ENCODE data around the gene CD37.
A peak's percentile ranks its signal among the peaks of the same experiment; 100 is the strongest.

Gene CD37

DNA sequence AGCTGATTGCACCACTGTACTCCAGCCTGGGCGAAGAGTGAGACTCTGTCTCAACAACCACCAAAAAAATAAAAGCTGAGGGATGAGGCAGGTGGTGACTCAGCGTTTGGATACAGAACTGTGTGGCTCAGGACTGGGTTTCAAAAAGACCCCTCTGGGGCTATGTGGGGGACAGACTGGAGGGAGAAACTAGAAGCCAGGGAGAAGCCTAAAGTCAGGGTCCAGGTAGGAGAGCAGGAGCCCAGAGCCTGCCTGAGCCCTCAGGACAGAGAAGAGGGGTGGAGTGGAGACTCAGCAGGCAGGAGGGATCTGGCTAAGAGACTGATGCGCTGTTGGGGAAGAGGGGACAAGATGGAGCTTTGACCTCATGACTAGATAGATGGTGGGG, 1.8 kb upstream of the CD37 start:
- no peaks in the 10 kb centered on the region for H3K27me3 Mint-ChIP-seq
- ATAC-seq (replicated peaks; ENCODE audit: extremely low read depth, poor library complexity, severe bottlenecking), result no peak
- H3K4me1 Mint-ChIP-seq, result peaks cover 82% of the 10 kb centered on the region
- peaks cover 33% of the 10 kb centered on the region for H3K36me3 Mint-ChIP-seq (ENCODE audit: insufficient read depth)
- H3K27ac Mint-ChIP-seq (ENCODE audit: low read depth), result peak overlapping the region; percentile 95
- no peaks in the 10 kb centered on the region for H3K9me3 Mint-ChIP-seq
- H3K4me3 Mint-ChIP-seq, result peak overlapping the region; percentile 92
- DNase-seq (ENCODE audit: low spot score in 2 of 2), result no peak

DNA sequence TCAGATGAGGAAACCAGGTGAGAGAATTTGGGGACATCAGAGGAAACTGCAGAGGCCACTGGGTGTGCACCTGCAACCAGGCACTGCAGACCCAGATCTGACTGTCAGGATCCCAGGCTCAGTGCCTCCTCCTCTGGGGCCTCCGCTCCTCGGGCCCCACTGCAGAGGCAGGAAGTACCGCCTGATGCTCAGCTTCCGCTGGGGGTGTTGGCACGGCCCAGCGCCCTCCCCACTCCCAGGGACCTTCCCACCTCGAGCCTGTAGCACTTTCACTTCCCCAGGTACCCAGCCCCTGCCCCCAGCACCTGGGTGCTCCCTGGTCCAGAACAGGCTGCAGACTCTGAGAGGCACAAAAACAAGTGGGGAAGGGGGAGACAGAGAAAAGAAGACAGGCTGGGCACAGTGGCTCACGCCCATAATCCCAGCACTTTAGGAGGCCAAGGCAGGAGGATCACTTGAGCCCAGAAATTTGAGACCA, 1.4 kb upstream of the CD37 start:
- peak overlapping the region; percentile 95 for H3K27ac Mint-ChIP-seq (ENCODE audit: low read depth)
- peaks cover 83% of the 10 kb centered on the region for H3K4me1 Mint-ChIP-seq
- H3K27me3 Mint-ChIP-seq, result no peaks in the 10 kb centered on the region
- DNase-seq (ENCODE audit: low spot score in 2 of 2) (peak; percentile 32 to 51), ATAC-seq (replicated peaks; ENCODE audit: extremely low read depth, poor library complexity, severe bottlenecking) (peak; percentile 59)
- H3K4me3 Mint-ChIP-seq, result peak overlapping the region; percentile 92
- H3K36me3 Mint-ChIP-seq (ENCODE audit: insufficient read depth), result peaks cover 33% of the 10 kb centered on the region
- H3K9me3 Mint-ChIP-seq, result no peaks in the 10 kb centered on the region

DNA sequence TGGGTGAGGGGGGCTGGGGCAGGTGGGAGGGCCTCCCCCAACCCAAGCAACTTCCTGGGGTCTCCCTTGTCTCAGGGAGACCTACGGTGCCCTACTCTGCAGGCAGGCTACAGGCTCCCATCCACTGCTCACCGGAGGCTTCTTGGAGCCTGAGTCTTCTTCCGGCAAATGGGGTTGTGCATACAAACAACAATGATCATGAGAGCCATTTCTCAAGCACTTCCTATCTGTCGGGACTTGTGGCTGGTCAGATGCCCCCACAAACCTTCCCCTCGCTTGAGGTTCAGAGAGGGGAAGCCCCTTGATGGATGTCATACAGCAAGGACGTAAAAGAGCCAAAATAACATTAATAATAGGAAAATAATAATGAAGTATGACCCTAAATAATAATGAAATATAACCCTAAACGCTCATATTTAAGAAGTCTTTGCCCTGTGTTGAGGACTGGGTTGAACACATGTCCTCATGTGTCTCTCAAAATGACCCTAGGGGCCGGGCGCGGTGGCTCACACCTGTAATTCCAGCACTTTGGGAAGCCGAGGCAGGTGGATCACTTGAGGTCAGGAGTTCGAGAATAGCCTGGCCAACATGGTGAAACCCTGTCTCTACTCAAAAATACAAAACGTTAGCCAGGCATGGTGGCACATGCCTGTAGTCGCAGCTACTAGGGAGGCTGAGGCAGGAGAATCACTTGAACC, 727 bp downstream of the CD37 start:
- DNase-seq (ENCODE audit: low spot score in 2 of 2) (peak in 1 of 2 donors; percentile 30), ATAC-seq (replicated peaks; ENCODE audit: extremely low read depth, poor library complexity, severe bottlenecking) (peak; percentile 54)
- Mint-ChIP-seq H3K27me3 (no peaks in the 10 kb centered on the region), H3K4me3 (peak overlapping the region; percentile 92), H3K9me3 (no peaks in the 10 kb centered on the region), H3K36me3 (ENCODE audit: insufficient read depth) (peaks cover 33% of the 10 kb centered on the region), H3K4me1 (peaks cover 90% of the 10 kb centered on the region), H3K27ac (ENCODE audit: low read depth) (peak overlapping the region; percentile 95)

DNA sequence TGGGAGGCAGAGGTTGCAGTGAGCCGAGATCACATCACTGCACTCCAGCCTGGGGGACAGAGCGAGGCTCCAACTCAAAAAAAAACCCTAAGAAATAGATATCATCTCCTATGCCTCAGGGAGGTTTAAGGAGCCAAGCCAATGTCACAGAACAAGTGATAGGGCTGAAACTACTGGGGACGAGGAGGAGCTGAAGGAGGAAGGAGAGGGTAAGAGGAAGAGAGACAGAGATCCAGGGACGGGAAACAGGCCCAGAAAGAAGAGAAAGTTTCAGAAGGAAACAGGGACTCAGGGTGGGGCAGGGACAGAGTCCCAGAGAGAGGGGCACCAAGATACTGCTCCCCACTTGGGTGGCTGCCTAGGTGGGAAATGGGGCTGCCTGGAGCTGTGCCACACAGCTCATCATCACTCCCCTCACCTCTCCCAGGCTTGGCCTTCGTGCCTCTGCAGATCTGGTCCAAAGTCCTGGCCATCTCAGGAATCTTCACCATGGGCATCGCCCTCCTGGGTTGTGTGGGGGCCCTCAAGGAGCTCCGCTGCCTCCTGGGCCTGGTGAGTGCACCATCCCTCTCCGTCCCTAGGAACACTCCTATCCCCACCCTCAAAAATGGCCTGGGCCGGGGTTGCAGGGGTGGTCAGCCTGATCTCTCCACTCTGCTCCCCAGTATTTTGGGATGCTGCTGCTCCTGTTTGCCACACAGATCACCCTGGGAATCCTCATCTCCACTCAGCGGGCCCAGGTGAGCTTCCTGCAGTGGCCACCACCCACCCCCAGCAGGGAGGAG, 1.5 kb downstream of the CD37 start:
- Mint-ChIP-seq H3K4me3 (peak overlapping the region; percentile 92), H3K36me3 (ENCODE audit: insufficient read depth) (peaks cover 33% of the 10 kb centered on the region), H3K27ac (ENCODE audit: low read depth) (peak overlapping the region; percentile 95), H3K4me1 (peaks cover 87% of the 10 kb centered on the region), H3K27me3 (no peaks in the 10 kb centered on the region), H3K9me3 (no peaks in the 10 kb centered on the region)
- no peak for DNase-seq (ENCODE audit: low spot score in 2 of 2)
- ATAC-seq (replicated peaks; ENCODE audit: extremely low read depth, poor library complexity, severe bottlenecking), result no peak

DNA sequence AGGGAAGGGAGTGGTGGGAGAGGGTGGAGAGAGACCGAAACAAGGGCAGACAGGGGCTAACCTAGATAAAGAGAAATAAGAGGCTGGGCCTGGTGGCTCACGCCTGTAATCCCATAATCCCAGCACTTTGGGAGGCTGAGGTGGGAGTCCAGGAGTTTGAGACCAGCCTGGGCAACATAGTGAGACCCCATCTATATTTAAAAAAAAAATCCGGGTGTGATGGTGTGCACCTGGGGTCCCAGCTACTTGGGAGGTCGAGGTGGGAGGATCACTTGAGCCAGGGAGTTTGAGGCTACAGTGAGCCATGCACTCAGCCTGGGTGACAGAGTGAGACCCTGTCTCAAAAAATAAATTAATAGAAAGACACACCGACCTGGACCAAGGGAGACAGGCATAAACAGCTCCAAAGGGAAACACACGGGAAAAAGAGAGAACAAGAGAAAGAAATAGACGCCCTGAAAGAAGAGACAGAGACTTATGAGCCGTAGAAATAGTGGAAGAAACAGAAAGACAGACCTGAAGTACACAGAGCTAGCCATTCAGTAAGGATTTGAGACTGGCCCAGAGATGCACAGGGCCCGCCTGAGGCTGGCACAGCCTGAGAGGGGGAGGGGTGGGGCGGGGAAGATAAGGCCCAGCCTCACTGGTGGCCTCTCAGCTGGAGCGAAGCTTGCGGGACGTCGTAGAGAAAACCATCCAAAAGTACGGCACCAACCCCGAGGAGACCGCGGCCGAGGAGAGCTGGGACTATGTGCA, 2.2 kb downstream of the CD37 start:
- Mint-ChIP-seq H3K36me3 (ENCODE audit: insufficient read depth) (peaks cover 32% of the 10 kb centered on the region), H3K4me3 (peak overlapping the region; percentile 92), H3K27me3 (no peaks in the 10 kb centered on the region), H3K27ac (ENCODE audit: low read depth) (peak overlapping the region; percentile 95), H3K4me1 (peaks cover 79% of the 10 kb centered on the region), H3K9me3 (no peaks in the 10 kb centered on the region)
- ATAC-seq (replicated peaks; ENCODE audit: extremely low read depth, poor library complexity, severe bottlenecking), result no peak
- DNase-seq (ENCODE audit: low spot score in 2 of 2), result no peak

DNA sequence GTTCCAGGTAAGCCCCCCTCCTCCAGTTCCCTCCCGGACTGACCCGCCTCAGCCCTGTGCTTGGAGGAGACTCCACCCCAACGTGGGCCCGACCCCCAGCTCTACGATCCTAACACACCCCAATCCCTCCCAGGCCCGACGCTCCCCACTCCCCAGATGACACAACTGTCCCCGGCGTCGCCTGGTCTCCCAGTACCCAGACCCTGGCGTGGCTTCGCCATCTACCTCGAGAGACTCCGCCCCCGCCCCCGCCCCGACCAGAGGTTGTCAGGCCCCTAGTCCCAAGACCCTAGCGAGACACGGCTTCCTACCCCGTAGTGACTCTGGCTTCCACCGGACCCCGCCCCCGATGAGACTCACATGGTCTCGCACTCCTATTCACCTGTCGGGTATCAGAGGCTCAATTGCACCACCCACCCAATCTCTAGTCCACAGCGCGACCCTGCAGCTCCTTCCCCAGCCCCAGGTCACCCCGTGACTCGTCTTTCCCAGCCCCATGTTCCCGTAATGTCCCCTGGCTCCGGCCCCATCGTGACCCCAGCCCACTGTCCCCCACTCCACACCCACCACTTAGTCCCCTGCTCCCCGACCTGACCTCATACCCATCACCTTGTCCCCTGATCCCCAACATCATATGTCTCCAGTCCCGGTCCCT, 2.9 kb downstream of the CD37 start:
- Mint-ChIP-seq H3K36me3 (ENCODE audit: insufficient read depth) (peaks cover 32% of the 10 kb centered on the region), H3K27ac (ENCODE audit: low read depth) (peak overlapping the region; percentile 68), H3K4me3 (peak overlapping the region; percentile 58), H3K27me3 (no peaks in the 10 kb centered on the region), H3K9me3 (no peaks in the 10 kb centered on the region), H3K4me1 (peaks cover 78% of the 10 kb centered on the region)
- ATAC-seq (replicated peaks; ENCODE audit: extremely low read depth, poor library complexity, severe bottlenecking) (no peak), DNase-seq (ENCODE audit: low spot score in 2 of 2) (no peak)

DNA sequence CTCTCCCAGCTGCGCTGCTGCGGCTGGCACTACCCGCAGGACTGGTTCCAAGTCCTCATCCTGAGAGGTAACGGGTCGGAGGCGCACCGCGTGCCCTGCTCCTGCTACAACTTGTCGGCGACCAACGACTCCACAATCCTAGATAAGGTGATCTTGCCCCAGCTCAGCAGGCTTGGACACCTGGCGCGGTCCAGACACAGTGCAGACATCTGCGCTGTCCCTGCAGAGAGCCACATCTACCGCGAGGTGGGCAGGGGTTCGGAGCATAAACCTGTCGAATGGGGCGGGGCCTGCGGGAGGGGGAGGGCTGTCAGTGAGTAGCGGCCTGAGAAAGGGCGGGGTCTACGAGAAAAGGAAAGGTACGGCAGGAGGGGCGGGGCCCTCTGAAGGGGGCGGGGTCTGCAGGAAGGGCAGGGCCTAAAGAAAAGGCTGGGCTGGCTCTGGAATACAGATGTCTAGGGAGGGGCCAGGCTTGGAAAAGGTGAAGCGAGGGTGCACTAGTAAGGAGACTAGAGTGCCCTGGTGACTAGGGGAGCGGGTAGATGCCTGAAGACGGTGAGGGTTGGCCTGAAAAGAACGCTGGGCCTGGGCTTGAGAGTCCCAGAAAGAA, 3.6 kb downstream of the CD37 start:
- peaks cover 32% of the 10 kb centered on the region for H3K36me3 Mint-ChIP-seq (ENCODE audit: insufficient read depth)
- H3K4me1 Mint-ChIP-seq, result peaks cover 71% of the 10 kb centered on the region
- no peaks in the 10 kb centered on the region for H3K27me3 Mint-ChIP-seq
- peak overlapping the region; percentile 68 for H3K27ac Mint-ChIP-seq (ENCODE audit: low read depth)
- peak overlapping the region; percentile 58 for H3K4me3 Mint-ChIP-seq
- DNase-seq (ENCODE audit: low spot score in 2 of 2) (no peak), ATAC-seq (replicated peaks; ENCODE audit: extremely low read depth, poor library complexity, severe bottlenecking) (no peak)
- H3K9me3 Mint-ChIP-seq, result no peaks in the 10 kb centered on the region

DNA sequence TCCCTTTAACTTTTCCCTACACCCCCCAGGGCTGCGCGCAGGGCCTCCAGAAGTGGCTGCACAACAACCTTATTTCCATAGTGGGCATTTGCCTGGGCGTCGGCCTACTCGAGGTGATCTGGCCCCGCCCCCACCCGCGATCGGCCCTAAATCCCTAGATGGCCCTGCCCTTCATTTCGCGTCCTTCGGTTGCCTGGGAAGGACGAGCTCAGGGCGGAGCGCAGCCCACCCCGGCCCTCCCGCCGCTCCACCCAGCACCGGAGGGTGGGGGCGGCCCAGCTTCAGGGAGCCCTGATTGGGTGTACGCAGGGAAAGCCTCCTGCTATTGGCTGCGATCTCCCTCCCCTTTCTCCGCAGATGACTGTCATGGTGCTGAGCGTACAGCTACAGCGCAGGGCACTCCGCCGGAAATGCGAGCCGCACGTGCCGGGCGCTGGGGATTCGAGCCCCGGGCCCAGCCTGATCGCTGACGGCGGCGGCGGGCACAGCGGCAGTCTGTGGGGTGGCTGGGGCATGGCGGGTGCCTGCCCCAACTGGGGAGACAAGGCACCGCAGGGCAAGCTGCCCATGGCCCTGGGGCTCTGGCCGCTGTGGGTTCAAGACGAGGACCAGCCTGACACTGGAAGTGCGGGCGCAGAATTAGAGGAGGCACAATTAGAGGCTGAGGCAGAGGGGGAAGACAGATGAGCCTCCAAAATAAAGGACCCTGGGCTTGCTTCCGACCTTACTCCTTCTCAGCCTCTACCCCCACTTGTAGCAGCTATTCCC, 4.3 kb downstream of the CD37 start:
- Mint-ChIP-seq H3K9me3 (no peaks in the 10 kb centered on the region), H3K27ac (ENCODE audit: low read depth) (peak overlapping the region; percentile 74), H3K36me3 (ENCODE audit: insufficient read depth) (peaks cover 32% of the 10 kb centered on the region), H3K4me1 (peaks cover 66% of the 10 kb centered on the region), H3K27me3 (no peaks in the 10 kb centered on the region), H3K4me3 (peak overlapping the region; percentile 48)
- no peak for ATAC-seq (replicated peaks; ENCODE audit: extremely low read depth, poor library complexity, severe bottlenecking)
- DNase-seq (ENCODE audit: low spot score in 2 of 2), result no peak

DNA sequence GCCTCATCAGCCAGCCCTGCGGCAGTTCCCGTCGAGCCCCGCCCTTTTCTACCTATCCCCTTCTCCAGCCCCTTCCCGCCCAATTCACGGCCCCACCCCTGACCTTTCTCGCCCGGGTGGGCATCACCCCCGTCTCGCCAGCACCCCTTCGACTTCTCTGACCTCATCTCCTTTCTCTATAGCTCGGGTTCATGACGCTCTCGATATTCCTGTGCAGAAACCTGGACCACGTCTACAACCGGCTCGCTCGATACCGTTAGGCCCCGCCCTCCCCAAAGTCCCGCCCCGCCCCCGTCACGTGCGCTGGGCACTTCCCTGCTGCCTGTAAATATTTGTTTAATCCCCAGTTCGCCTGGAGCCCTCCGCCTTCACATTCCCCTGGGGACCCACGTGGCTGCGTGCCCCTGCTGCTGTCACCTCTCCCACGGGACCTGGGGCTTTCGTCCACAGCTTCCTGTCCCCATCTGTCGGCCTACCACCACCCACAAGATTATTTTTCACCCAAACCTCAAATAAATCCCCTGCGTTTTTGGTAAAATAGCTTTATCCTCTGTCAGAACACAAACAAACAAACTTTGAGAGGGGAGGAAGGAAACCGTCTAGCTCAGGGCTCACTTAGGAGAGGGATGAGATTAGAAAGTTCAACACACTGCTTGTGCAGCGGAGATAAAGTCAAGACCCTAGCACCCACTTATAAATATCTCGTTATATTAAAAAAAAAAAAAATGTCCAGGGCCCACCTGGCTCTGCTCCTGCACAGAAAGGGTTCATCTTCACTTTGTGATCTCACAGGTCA, 5.1 kb downstream of the CD37 start:
- Mint-ChIP-seq H3K27ac (ENCODE audit: low read depth) (peak overlapping the region; percentile 74), H3K36me3 (ENCODE audit: insufficient read depth) (peaks cover 31% of the 10 kb centered on the region), H3K27me3 (no peaks in the 10 kb centered on the region), H3K4me3 (peak overlapping the region; percentile 48), H3K9me3 (no peaks in the 10 kb centered on the region), H3K4me1 (peaks cover 66% of the 10 kb centered on the region)
- DNase-seq (ENCODE audit: low spot score in 2 of 2), result no peak
- no peak for ATAC-seq (replicated peaks; ENCODE audit: extremely low read depth, poor library complexity, severe bottlenecking)

DNA sequence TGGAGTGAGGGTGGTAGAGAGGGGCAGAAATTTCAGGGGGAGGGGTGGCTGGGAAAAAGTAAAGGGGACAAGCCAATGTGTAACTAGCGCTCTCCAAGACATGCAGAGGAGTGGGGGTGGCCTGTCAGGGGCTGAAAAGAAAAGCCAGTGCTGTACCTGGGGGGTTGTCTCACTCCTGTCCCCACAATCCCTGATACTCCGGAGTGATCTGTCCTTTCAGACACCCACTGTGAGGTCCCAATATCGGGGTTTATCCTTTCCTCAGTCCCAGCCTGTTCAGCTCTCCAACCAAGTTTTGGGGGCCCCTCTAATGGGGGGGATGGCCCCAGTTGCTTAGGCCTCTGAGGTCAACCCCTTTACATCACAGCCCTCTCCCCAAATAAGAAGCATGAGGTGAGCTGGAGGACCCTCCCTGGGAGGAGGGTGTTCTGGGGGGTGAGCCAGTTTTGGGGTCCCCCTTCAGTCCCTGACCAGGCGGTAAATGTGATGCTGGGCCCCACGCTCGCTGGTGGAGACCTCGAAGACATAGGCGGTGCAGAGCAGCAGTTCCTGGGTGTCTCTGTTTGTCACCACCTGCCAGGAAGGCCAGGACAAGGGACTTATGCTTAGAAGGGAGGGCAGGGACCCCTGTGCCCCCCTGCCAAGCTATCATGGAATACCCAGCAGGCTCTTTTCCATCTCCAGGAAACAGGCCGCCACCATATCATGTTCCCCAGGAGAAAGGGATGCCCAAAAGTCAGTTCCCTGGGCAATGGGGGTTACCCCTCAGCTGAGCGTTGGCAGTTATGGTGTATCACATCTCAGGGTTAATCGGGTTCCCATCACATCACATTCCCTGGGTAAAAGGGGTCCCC, 5.9 kb downstream of the CD37 start:
- Mint-ChIP-seq H3K36me3 (ENCODE audit: insufficient read depth) (peaks cover 24% of the 10 kb centered on the region), H3K9me3 (no peaks in the 10 kb centered on the region), H3K27me3 (no peaks in the 10 kb centered on the region), H3K4me1 (peaks cover 60% of the 10 kb centered on the region), H3K27ac (ENCODE audit: low read depth) (peak overlapping the region; percentile 74), H3K4me3 (no peak overlapping the region)
- ATAC-seq (replicated peaks; ENCODE audit: extremely low read depth, poor library complexity, severe bottlenecking), result no peak
- no peak for DNase-seq (ENCODE audit: low spot score in 2 of 2)

Data from central memory CD8-positive, alpha-beta T cell (primary cell).